DOHH2 (cell line): Measurements from ENCODE around the gene MYLK.

Experiments
- EZH2phosphoT487 ChIP-seq: fragments of 200-600 bp; sonication (generic); IDR thresholded peaks from 2 replicates; pipeline ENCODE4 v1.6.1; 2017; ENCODE audit warnings: borderline replicate concordance, mild to moderate bottlenecking, antibody characterized with exemption, low read length, moderate library complexity, mixed read lengths
- TF ChIP-seq, protein P1 (sequence below): fragments of 200-600 bp; sonication (generic); IDR thresholded peaks from one replicate; pipeline ENCODE4 v1.5.1; 2014; ENCODE audit warnings: antibody characterized with exemption, mild to moderate bottlenecking, low read depth, low read length; ENCODE audit not compliant: poor library complexity, severe bottlenecking

DNA sequence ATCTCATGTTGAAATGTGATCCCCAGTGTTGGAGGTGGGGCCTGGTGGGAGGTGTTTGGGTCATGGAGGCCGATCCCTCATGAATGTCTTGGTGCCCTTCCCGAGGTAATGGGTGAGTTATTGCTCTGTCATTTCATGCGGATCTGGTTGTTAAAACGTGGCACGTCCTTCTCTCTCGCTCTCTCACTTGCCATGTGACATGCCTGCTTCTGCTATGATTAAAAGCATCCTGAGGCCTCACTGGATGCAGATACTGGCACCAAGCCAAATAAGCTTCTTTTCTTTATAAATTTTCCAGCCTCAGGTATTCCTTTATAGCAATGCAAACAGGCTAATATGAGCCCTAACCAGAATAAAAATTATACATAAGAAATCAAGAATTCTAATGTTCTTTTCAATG lies 267.5 kb downstream of the MYLK start:
- TF ChIP-seq EZH2phosphoT487: no peak
- TF ChIP-seq, protein P1, sequence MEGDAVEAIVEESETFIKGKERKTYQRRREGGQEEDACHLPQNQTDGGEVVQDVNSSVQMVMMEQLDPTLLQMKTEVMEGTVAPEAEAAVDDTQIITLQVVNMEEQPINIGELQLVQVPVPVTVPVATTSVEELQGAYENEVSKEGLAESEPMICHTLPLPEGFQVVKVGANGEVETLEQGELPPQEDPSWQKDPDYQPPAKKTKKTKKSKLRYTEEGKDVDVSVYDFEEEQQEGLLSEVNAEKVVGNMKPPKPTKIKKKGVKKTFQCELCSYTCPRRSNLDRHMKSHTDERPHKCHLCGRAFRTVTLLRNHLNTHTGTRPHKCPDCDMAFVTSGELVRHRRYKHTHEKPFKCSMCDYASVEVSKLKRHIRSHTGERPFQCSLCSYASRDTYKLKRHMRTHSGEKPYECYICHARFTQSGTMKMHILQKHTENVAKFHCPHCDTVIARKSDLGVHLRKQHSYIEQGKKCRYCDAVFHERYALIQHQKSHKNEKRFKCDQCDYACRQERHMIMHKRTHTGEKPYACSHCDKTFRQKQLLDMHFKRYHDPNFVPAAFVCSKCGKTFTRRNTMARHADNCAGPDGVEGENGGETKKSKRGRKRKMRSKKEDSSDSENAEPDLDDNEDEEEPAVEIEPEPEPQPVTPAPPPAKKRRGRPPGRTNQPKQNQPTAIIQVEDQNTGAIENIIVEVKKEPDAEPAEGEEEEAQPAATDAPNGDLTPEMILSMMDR: no peak
